Fibroblast of villous mesenchyme (primary cell): ENCODE data around the gene NR5A1. TPM values are rescaled to one million over a fixed set of nuclear protein-coding genes. Genes with fewer than 3 reads are reported as not detected.

Experiments used
- DNase-seq: peaks from one replicate; pipeline ENCODE4 v3.0.0-alpha.2; 2010; ENCODE audit warnings: low read depth
- H3K4me3 ChIP-seq: 2 replicates; pipeline ENCODE4 v1.5.1; 2011; ENCODE audit warnings: low read depth, mild to moderate bottlenecking, low read length
- CTCF ChIP-seq: IDR thresholded peaks from 2 replicates; pipeline ENCODE4 v1.5.1; 2012; ENCODE audit warnings: low read depth, mild to moderate bottlenecking, low read length; ENCODE audit not compliant: insufficient read depth
- total RNA-seq: library from RNA; depleted of rRNA; stranded (reverse); fragments of >200 nt; gene quantifications from 2 replicates; pipeline ENCODE4 v1.2.3, GENCODE V29; 2012

The NR5A1 gene
- total RNA-seq, 1 donor: not detected

GRCh38 chr9:124517600-124517999 lies 10.4 kb upstream of the NR5A1 start:
- TF ChIP-seq CTCF: no peak
- no peak overlapping the region for H3K4me3 ChIP-seq
- DNase-seq: no peak

GRCh38 chr9:124514874-124515273 lies 7.7 kb upstream of the NR5A1 start:
- no peak overlapping the region for H3K4me3 ChIP-seq
- DNase-seq: no peak
- TF ChIP-seq CTCF: no peak

GRCh38 chr9:124514125-124514524 lies 6.9 kb upstream of the NR5A1 start:
- no peak overlapping the region for H3K4me3 ChIP-seq
- DNase-seq: no peak
- no peak for TF ChIP-seq CTCF

GRCh38 chr9:124513376-124513994 lies 6.3 kb upstream of the NR5A1 start:
- TF ChIP-seq CTCF: no peak
- DNase-seq: no peak

GRCh38 chr9:124512806-124513204 lies 5.6 kb upstream of the NR5A1 start:
- no peak overlapping the region for H3K4me3 ChIP-seq
- DNase-seq: no peak
- no peak for TF ChIP-seq CTCF

More at GRCh38 chr9:124513376-124513994, 6.3 kb upstream of the NR5A1 start:
- no peak overlapping the region for H3K4me3 ChIP-seq

- DNase-seq: peak; percentile 8
- no peak overlapping the region for H3K4me3 ChIP-seq
- TF ChIP-seq CTCF: no peak
Observed at GRCh38 chr9:124511891-124512805, 4.9 kb upstream of the NR5A1 start.
